ENCODE data around the gene PRAME. TPM values are rescaled to one million over a fixed set of nuclear protein-coding genes. Genes with fewer than 3 reads are reported as not detected.

PRAME gene
- total and polyA plus RNA-seq, 12 donors, result 0.22 to 0.49 (median 0.41) TPM; not detected in 8

- ATAC-seq (no peak), DNase-seq (no peak)
- Histone ChIP-seq H3K4me3 (no peak overlapping the region), H3K27me3 (peaks cover 0 to 8% (median 0%) of the 10 kb centered on the region in 7 donors), H3K27ac (no peak overlapping the region), H3K36me3 (no peaks in the 10 kb centered on the region), H3K4me1 (peaks cover 0 to 11% (median 0%) of the 10 kb centered on the region in 9 donors), H3K9me3 (no peaks in the 10 kb centered on the region)
- no peak for TF ChIP-seq CTCF (IDR thresholded peaks at IDR 0.05)
- WGBS, 2 donors, result 71 to 96% methylated on average over 1 of the region's 1 CpG
- intact Hi-C loops (cut with DNase I), result no loop called here
Measured at GRCh38 chr22:22553141-22553540, 5.9 kb downstream of the PRAME start.

- H3K4me1 ChIP-seq, result peaks cover 0 to 11% (median 0%) of the 10 kb centered on the region in 9 donors
- ATAC-seq (no peak), DNase-seq (no peak)
- intact Hi-C loops (cut with DNase I), result no loop called here
- H3K9me3 ChIP-seq, result no peaks in the 10 kb centered on the region
- H3K36me3 ChIP-seq, result no peaks in the 10 kb centered on the region
- 57 to 61% methylated on average over 4 of the region's 4 CpGs for WGBS, 2 donors
- no peak for TF ChIP-seq CTCF (IDR thresholded peaks at IDR 0.05)
- no peak overlapping the region for H3K4me3 ChIP-seq
- peaks cover 0 to 12% (median 0%) of the 10 kb centered on the region in 7 donors for H3K27me3 ChIP-seq
- no peak overlapping the region for H3K27ac ChIP-seq
Measured at GRCh38 chr22:22552630-22553029, 6.4 kb downstream of the PRAME start.

- peaks cover 0 to 19% (median 0%) of the 10 kb centered on the region in 7 donors for H3K27me3 ChIP-seq
- no peak for TF ChIP-seq CTCF (IDR thresholded peaks at IDR 0.05)
- intact Hi-C loops (cut with DNase I), result no loop called here
- no peak for ATAC-seq
- peaks cover 0 to 11% (median 0%) of the 10 kb centered on the region in 9 donors for H3K4me1 ChIP-seq
- 84 to 85% methylated on average over 8 of the region's 8 CpGs for WGBS, 2 donors
- DNase-seq, result no peak
- no peak overlapping the region for H3K4me3 ChIP-seq
- no peak overlapping the region for H3K27ac ChIP-seq
- H3K9me3 ChIP-seq, result no peaks in the 10 kb centered on the region
- no peaks in the 10 kb centered on the region for H3K36me3 ChIP-seq
Measured at GRCh38 chr22:22550789-22551434, 8.2 kb downstream of the PRAME start.

- DNase-seq, result no peak
- H3K9me3 ChIP-seq, result no peaks in the 10 kb centered on the region
- H3K27ac ChIP-seq, result no peak overlapping the region
- peaks cover 0 to 5% (median 0%) of the 10 kb centered on the region in 9 donors for H3K4me1 ChIP-seq
- TF ChIP-seq CTCF (IDR thresholded peaks at IDR 0.05), result no peak
- H3K36me3 ChIP-seq, result no peaks in the 10 kb centered on the region
- no peak overlapping the region for H3K4me3 ChIP-seq
- H3K27me3 ChIP-seq, result peaks cover 0 to 19% (median 0%) of the 10 kb centered on the region in 7 donors
- intact Hi-C loops (cut with DNase I), result no loop called here
- WGBS, 2 donors, result 60 to 65% methylated on average over 1 of the region's 1 CpG
- no peak for ATAC-seq
Measured at GRCh38 chr22:22548910-22549309, 10.2 kb downstream of the PRAME start.
